OCI-LY3 (cell line): Measurements from ENCODE around the gene RBM33.

ENCODE experiments used
- H2AFZ ChIP-seq: fragments of 200-600, 300-600 bp; shearing (Covaris generic); 2 replicates; pipeline ENCODE4 v1.6.0; 2014; ENCODE audit warnings: antibody characterized with exemption, low read depth, low read length
- H3K27ac ChIP-seq: fragments of 200-600, 300-600 bp; sonication (generic); 2 replicates; pipeline ENCODE4 v1.5.1; 2014; ENCODE audit warnings: mild to moderate bottlenecking, low read length, moderate library complexity, mixed read lengths
- H3K27me3 ChIP-seq: fragments of 200-600, 300-600 bp; sonication (generic); 2 replicates; pipeline ENCODE4 v1.6.1; 2014; ENCODE audit warnings: low read depth, low read length, mixed read lengths
- H3K36me3 ChIP-seq: fragments of 200-600, 300-600 bp; sonication (generic); replicated peaks from 2 replicates; pipeline ENCODE3; 2014; ENCODE audit warnings: low read depth, low read length, mixed read lengths
- H3K4me1 ChIP-seq: fragments of 300-600, 200-600 bp; sonication (generic); 2 replicates; pipeline ENCODE4 v1.6.1; 2014; ENCODE audit warnings: low read length, mixed read lengths
- H3K4me2 ChIP-seq: fragments of 200-600, 300-600 bp; sonication (generic); 2 replicates; pipeline ENCODE4 v1.6.1; 2014; ENCODE audit warnings: low read length, mixed read lengths
- H3K4me3 ChIP-seq: fragments of 300-600, 200-600 bp; sonication (generic); 2 replicates; pipeline ENCODE4 v1.5.1; 2014; ENCODE audit warnings: antibody characterized with exemption, mild to moderate bottlenecking, low read length, moderate library complexity
- H3K79me2 ChIP-seq: fragments of 300-600, 200-600 bp; shearing (Covaris generic); 2 replicates; pipeline ENCODE4 v1.6.1; 2014; ENCODE audit warnings: mild to moderate bottlenecking, low read length, mixed read lengths
- H3K9ac ChIP-seq: fragments of 300-600, 200-600 bp; shearing (Covaris generic); 2 replicates; pipeline ENCODE4 v1.6.0; 2014; ENCODE audit warnings: mild to moderate bottlenecking, low read length, moderate library complexity
- H3K9me3 ChIP-seq: fragments of 200-600, 300-600 bp; shearing (Covaris generic); 2 replicates; pipeline ENCODE4 v1.6.1; 2014; ENCODE audit warnings: low read length, mixed read lengths; ENCODE audit not compliant: insufficient read depth
- H4K20me1 ChIP-seq: fragments of 200-600, 300-600 bp; sonication (generic); 2 replicates; pipeline ENCODE4 v1.6.1; 2016; ENCODE audit warnings: low read length, mixed read lengths; ENCODE audit not compliant: insufficient read depth
- EZH2phosphoT487 ChIP-seq: fragments of 200-600 bp; shearing (Covaris generic); IDR thresholded peaks from 2 replicates; pipeline ENCODE4 v1.6.1; 2018; ENCODE audit warnings: antibody characterized with exemption, mixed run types, low read depth
- TF ChIP-seq, protein P1 (sequence below): fragments of 200-600, 300-600 bp; sonication (generic); IDR thresholded peaks from 2 replicates; pipeline ENCODE4 v1.5.1; 2014; ENCODE audit warnings: antibody characterized with exemption, low read length, low read depth

The RBM33 gene

DNA sequence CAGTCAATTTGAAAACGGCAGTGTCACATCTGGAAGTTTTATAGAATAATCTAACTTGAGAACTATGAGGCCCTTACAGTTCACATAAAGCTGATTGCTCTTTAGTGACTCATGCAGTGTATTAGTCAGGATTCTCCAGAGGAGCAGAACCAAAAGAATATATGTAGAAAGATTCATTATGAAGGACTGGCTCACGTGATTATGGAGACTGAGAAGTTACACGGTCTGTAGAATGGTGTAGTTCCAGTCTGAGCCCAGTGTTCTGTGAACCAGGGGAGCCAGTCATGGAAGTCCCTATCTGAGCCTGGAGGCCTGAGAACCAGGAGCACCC, 21.5 kb downstream of the RBM33 start:
- Histone ChIP-seq H4K20me1 (peaks cover 88% of the 10 kb centered on the region), H3K79me2 (peaks cover 99% of the 10 kb centered on the region), H3K9me3 (no peaks in the 10 kb centered on the region), H3K9ac (no peak overlapping the region), H3K36me3 (peaks cover 27% of the 10 kb centered on the region), H2AFZ (no peak overlapping the region), H3K27ac (no peak overlapping the region), H3K4me2 (no peak overlapping the region), H3K4me1 (no peaks in the 10 kb centered on the region), H3K27me3 (no peaks in the 10 kb centered on the region), H3K4me3 (no peak overlapping the region)
- TF ChIP-seq, protein P1, sequence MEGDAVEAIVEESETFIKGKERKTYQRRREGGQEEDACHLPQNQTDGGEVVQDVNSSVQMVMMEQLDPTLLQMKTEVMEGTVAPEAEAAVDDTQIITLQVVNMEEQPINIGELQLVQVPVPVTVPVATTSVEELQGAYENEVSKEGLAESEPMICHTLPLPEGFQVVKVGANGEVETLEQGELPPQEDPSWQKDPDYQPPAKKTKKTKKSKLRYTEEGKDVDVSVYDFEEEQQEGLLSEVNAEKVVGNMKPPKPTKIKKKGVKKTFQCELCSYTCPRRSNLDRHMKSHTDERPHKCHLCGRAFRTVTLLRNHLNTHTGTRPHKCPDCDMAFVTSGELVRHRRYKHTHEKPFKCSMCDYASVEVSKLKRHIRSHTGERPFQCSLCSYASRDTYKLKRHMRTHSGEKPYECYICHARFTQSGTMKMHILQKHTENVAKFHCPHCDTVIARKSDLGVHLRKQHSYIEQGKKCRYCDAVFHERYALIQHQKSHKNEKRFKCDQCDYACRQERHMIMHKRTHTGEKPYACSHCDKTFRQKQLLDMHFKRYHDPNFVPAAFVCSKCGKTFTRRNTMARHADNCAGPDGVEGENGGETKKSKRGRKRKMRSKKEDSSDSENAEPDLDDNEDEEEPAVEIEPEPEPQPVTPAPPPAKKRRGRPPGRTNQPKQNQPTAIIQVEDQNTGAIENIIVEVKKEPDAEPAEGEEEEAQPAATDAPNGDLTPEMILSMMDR: no peak
- TF ChIP-seq EZH2phosphoT487: no peak

DNA sequence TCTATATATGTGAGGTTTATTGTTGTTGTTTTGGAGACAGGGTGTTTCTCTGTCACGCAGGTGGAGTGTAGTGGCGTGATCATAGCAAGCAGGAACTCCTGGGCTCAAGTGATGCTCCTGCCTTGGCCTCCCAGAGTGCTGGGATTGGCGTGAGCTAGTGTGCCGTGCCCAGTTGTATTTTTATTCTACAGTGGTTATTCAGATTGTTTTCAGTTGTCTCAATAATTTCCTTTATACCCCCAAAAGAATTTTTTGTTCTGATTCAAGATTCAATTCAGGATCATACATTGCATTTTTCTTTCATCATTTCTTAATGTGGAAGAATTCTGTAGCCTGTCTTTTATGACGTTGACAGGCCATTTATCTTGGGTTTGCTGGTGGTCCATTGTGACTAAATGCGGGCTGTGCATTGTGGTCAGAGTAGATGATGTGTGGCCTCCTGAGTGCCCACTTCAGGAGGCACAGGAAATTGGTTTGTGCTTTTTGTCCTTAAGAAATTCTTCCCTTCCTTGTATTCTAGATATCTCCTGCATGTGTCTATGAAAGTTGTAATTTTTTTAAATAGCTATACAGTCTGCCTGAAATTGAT, 22.9 kb downstream of the RBM33 start:
- peaks cover 99% of the 10 kb centered on the region for H3K79me2 ChIP-seq
- peaks cover 27% of the 10 kb centered on the region for H3K36me3 ChIP-seq
- H3K4me1 ChIP-seq: no peaks in the 10 kb centered on the region
- no peaks in the 10 kb centered on the region for H3K9me3 ChIP-seq
- TF ChIP-seq, protein P1: no peak
- no peak for TF ChIP-seq EZH2phosphoT487
- H3K27me3 ChIP-seq: no peaks in the 10 kb centered on the region
- no peak overlapping the region for H3K4me3 ChIP-seq
- peaks cover 87% of the 10 kb centered on the region for H4K20me1 ChIP-seq
- H3K27ac ChIP-seq: no peak overlapping the region
- no peak overlapping the region for H3K9ac ChIP-seq
- H3K4me2 ChIP-seq: no peak overlapping the region
- H2AFZ ChIP-seq: no peak overlapping the region

DNA sequence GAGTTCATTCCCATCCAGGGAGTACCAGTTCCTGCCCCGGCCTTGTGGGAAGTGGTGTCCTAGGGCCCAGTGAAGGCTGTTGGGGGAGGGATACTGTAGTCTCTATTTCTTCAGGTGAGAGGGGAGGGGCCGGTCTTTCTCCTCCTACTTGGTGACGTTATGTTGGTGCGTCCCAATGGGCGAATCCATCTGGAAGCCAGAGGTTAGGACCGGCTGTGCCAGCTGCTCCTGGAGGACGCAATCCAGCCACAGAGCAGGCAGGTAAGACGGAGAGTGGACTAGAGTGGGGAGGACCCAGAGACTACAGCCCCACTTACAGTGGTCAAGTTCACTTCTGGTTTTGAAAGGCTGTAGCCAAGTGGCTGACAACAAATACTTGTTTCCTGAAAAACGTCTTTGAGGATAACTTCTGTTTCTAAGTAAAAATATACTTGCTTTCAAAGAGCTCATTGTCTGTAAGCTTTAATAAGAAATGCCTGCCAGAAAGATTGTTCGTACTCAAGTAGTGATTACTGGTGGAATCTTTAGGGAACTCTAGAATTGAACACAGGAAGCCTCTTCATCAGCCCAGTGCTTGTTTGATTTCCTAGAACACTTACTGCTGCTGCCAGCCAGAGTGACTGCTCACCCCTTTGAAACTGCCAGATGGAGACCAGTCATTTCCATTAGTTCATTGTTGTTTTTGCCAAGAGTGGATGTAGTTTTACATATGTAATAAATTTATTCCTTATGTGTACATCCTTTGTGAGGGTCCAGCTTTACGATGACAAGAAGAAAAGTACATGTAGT, 25.4 kb downstream of the RBM33 start:
- Histone ChIP-seq H3K27ac (no peak overlapping the region), H3K27me3 (no peaks in the 10 kb centered on the region), H3K79me2 (peaks cover 85% of the 10 kb centered on the region), H3K4me2 (no peak overlapping the region), H3K9me3 (no peaks in the 10 kb centered on the region), H3K4me1 (no peaks in the 10 kb centered on the region), H3K9ac (no peak overlapping the region), H3K36me3 (peaks cover 33% of the 10 kb centered on the region), H2AFZ (no peak overlapping the region), H3K4me3 (no peak overlapping the region), H4K20me1 (peaks cover 65% of the 10 kb centered on the region)
- no peak for TF ChIP-seq EZH2phosphoT487
- TF ChIP-seq, protein P1: no peak

DNA sequence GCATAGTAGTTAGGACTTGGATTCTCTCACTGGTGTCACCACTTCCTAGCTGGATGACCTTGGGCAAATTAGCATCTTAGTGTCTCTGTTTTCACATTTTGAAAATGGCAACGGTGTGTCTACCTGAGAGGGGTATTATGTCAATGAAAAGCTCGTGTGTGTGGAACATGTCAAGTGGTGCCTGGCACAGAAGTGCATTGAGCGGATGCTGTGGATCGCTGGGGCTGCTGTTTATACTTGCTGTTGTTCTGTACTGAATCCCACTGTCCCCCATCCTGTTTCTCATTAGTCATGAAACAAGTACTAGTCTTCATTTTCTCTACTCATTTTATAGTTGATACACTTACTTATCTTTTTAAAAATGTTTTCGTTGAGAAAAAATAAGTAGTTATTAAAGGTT, 26.1 kb downstream of the RBM33 start:
- H3K4me2 ChIP-seq: no peak overlapping the region
- peaks cover 82% of the 10 kb centered on the region for H3K79me2 ChIP-seq
- no peaks in the 10 kb centered on the region for H3K9me3 ChIP-seq
- H3K27ac ChIP-seq: no peak overlapping the region
- peaks cover 27% of the 10 kb centered on the region for H3K36me3 ChIP-seq
- no peak overlapping the region for H2AFZ ChIP-seq
- no peaks in the 10 kb centered on the region for H3K4me1 ChIP-seq
- H4K20me1 ChIP-seq: peaks cover 62% of the 10 kb centered on the region
- H3K4me3 ChIP-seq: no peak overlapping the region
- TF ChIP-seq, protein P1: no peak
- no peak for TF ChIP-seq EZH2phosphoT487
- no peak overlapping the region for H3K9ac ChIP-seq
- no peaks in the 10 kb centered on the region for H3K27me3 ChIP-seq
